ENCODE data around the gene FILIP1. TPM values are rescaled to one million over a fixed set of nuclear protein-coding genes. Genes with fewer than 3 reads are reported as not detected.

The FILIP1 gene
- total RNA-seq, 1 donor = under 0.01 TPM

DNA sequence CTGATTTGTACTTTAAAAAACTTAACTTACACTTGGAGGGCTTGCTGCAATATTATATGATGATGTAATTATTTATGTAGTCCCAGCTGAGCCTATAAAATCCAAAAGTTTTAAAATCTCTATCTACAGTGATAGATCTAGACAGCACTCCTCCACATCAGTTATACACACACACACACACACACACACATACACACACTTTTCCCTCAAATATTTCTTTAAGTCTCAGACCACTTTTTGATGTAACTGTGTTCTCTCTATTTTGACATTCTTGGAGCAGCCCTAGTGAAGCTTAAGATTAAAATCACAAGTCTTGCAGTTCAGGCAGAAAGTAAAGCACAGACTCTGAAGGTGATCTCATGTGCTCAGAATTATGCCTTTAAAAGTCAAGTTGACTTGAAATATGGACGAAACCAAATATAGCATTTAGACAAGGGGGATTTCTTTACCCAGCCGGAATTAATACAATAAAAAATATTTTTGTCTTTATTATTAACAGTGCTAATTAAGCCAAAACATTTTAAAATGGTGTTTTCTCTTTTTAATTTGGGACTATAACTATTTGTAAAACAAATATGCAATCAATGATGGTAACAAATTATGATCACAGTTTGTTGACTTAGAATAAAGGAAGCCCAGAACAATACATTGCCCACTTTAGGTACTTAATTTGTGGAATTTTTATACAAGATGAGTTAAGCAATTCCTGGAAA is 145.5 kb downstream of the FILIP1 start:
- H3K9me3 ChIP-seq (ENCODE audit: low read depth, low read length) = no peaks in the 10 kb centered on the region
- H3K27me3 ChIP-seq (ENCODE audit: insufficient read depth, low read length) = peaks cover 49% of the 10 kb centered on the region
- no peak overlapping the region for H3K4me3 ChIP-seq (ENCODE audit: low read length)
- no peaks in the 10 kb centered on the region for H3K4me1 ChIP-seq (ENCODE audit: insufficient read depth, low read length)

DNA sequence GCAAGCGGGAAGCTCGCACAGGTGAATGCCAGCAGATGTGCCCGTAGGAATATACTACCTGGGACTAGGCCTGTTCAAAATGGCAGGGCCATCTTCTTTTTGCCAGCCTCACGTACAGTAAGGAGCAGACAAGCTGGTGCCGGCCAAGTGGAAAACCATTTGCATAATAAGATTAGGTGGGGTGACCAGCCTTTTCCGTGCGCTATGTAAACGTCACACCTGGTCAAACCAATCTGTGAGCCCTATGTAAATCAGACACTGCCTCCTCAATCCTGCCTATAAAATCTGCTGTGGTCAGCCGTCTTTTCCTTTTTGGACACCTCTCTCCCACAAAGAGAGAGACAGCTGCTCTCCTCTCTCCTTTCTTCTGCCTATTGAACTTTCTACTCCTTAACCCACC is 148.2 kb downstream of the FILIP1 start:
- Histone ChIP-seq H3K4me1 (ENCODE audit: insufficient read depth, low read length) (no peaks in the 10 kb centered on the region), H3K9me3 (ENCODE audit: low read depth, low read length) (no peaks in the 10 kb centered on the region), H3K27me3 (ENCODE audit: insufficient read depth, low read length) (peaks cover 38% of the 10 kb centered on the region), H3K4me3 (ENCODE audit: low read length) (no peak overlapping the region)

DNA sequence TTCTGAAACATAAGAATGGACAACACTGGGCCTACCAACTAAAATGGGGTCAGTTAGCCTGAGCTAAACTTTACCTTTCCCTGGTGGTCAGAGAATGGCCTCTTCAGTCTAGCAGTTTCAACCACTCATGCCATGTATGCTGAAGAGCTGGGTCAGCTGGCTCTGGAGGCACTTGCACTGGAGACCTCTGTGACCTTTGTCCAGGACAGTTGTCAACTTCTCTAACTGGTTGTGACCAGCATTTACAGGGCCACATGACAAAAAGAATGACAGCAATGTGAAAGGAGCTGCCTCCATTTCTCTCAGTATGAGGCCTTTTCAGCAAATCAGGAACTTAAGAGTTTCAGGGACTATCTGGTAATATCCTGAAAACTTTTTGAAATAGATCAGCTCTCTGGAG is 149.1 kb downstream of the FILIP1 start:
- Histone ChIP-seq H3K4me3 (ENCODE audit: low read length) (no peak overlapping the region), H3K4me1 (ENCODE audit: insufficient read depth, low read length) (no peaks in the 10 kb centered on the region), H3K27me3 (ENCODE audit: insufficient read depth, low read length) (peaks cover 29% of the 10 kb centered on the region), H3K9me3 (ENCODE audit: low read depth, low read length) (no peaks in the 10 kb centered on the region)

GRCh38 chr6:75344021-75344420 is 149.6 kb downstream of the FILIP1 start:
- peaks cover 27% of the 10 kb centered on the region for H3K27me3 ChIP-seq (ENCODE audit: insufficient read depth, low read length)
- no peak overlapping the region for H3K4me3 ChIP-seq (ENCODE audit: low read length)
- H3K9me3 ChIP-seq (ENCODE audit: low read depth, low read length) = no peaks in the 10 kb centered on the region
- no peaks in the 10 kb centered on the region for H3K4me1 ChIP-seq (ENCODE audit: insufficient read depth, low read length)

DNA sequence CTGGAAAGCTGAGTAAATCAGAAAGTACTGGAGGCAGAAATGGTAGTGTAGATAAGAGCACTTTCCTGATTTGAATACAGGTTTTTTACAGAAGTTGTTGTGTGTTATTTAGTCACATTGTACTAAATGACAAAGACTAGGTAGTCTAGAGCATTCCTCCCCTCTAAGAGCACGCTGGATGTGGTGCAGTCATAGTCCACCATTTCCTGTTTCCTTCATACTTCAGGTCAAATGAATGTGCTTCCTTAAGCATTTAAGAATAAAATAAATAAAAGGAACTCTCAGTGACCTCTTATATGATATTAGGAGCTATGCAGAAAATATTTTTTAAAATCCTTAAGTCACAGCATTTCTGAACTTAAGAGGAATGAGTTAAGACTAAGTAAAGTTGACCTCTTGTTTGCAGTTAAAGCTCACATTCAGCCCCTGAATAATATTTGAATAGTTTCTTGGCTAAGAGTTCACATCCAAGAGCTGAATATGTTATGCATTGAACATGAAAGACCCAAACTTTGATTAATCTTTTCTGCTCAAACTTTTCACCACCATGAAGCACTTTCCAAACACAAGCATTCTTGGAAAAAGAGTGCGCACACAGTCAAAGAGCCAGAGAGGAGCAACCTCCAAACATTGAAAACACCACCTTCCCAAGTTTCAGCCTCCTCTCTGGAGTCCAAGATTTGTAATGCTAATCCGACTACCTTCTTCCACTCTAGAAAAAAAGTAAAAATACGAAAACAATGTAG is 155.6 kb downstream of the FILIP1 start:
- Histone ChIP-seq H3K4me3 (ENCODE audit: low read length) (no peak overlapping the region), H3K9me3 (ENCODE audit: low read depth, low read length) (no peaks in the 10 kb centered on the region), H3K27me3 (ENCODE audit: insufficient read depth, low read length) (peaks cover 15% of the 10 kb centered on the region), H3K4me1 (ENCODE audit: insufficient read depth, low read length) (no peaks in the 10 kb centered on the region)

DNA sequence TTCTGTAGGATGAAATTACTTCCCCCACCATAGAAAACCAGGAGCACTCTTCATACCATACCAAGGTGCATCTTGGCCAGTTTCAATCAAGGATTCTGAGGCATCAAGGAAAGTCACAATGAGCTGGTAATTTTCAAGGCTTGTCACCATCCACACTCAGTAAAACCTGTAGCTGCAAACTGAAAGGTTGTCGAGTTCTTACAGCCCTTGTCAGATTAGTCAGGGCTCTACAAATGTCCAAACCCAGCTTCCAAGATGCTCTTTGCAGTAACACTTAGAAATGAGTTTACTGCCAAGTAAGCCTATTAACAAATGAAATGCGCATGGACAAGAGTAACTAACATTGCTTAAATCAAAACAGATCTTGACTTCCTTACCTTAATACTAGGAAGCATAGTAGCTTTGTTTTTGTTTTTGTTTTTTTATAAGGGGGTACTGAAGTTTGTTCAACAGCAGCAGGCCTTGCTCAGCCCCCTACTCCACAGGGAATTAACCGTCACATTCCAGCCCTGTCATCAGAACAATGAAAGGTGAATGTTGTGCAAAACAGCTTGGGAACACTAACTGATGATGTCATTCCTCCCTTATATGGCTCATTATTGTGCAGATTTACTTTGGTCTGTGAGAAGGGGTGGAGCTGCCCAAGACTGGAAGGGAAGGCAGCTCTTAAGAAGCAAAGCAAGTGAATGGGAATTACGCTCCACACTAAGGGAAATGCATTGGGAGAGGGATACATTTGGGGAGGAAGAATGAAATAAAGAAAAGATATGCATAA is 159.1 kb downstream of the FILIP1 start:
- Histone ChIP-seq H3K4me3 (ENCODE audit: low read length) (no peak overlapping the region), H3K9me3 (ENCODE audit: low read depth, low read length) (no peaks in the 10 kb centered on the region), H3K27me3 (ENCODE audit: insufficient read depth, low read length) (peaks cover 21% of the 10 kb centered on the region), H3K4me1 (ENCODE audit: insufficient read depth, low read length) (no peaks in the 10 kb centered on the region)

- no peaks in the 10 kb centered on the region for H3K9me3 ChIP-seq (ENCODE audit: low read depth, low read length)
- H3K4me1 ChIP-seq (ENCODE audit: insufficient read depth, low read length) = no peaks in the 10 kb centered on the region
- H3K27me3 ChIP-seq (ENCODE audit: insufficient read depth, low read length) = peaks cover 21% of the 10 kb centered on the region
- H3K4me3 ChIP-seq (ENCODE audit: low read length) = no peak overlapping the region
Measured at GRCh38 chr6:75333676-75334200, 159.9 kb downstream of the FILIP1 start.

DNA sequence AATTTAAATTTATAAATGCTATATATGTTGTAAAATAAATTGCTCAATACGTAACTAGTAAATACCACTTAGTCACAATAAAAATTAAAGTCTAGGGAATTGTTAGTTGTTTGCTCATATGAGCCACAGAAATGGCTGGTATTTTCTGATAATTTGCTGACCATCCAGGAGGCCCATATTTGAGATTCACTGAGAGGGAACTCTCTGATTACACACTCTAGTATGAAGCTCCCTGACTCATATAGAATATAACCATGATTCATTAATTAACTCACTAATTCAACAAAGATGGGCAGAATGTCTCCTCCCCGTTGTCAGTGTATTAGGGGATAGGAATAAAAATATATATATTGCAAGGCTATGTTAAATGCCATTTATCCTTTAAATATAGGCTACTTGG is 162.4 kb downstream of the FILIP1 start:
- Histone ChIP-seq H3K27me3 (ENCODE audit: insufficient read depth, low read length) (peaks cover 15% of the 10 kb centered on the region), H3K9me3 (ENCODE audit: low read depth, low read length) (no peaks in the 10 kb centered on the region), H3K4me1 (ENCODE audit: insufficient read depth, low read length) (no peaks in the 10 kb centered on the region), H3K4me3 (ENCODE audit: low read length) (no peak overlapping the region)

GRCh38 chr6:75329703-75330102 is 163.9 kb downstream of the FILIP1 start:
- Histone ChIP-seq H3K4me1 (ENCODE audit: insufficient read depth, low read length) (no peaks in the 10 kb centered on the region), H3K9me3 (ENCODE audit: low read depth, low read length) (no peaks in the 10 kb centered on the region), H3K27me3 (ENCODE audit: insufficient read depth, low read length) (peaks cover 7% of the 10 kb centered on the region), H3K4me3 (ENCODE audit: low read length) (no peak overlapping the region)

- Histone ChIP-seq H3K27me3 (ENCODE audit: insufficient read depth, low read length) (peaks cover 6% of the 10 kb centered on the region), H3K4me3 (ENCODE audit: low read length) (no peak overlapping the region)
Measured at GRCh38 chr6:75327807-75328206, 165.8 kb downstream of the FILIP1 start.

DNA sequence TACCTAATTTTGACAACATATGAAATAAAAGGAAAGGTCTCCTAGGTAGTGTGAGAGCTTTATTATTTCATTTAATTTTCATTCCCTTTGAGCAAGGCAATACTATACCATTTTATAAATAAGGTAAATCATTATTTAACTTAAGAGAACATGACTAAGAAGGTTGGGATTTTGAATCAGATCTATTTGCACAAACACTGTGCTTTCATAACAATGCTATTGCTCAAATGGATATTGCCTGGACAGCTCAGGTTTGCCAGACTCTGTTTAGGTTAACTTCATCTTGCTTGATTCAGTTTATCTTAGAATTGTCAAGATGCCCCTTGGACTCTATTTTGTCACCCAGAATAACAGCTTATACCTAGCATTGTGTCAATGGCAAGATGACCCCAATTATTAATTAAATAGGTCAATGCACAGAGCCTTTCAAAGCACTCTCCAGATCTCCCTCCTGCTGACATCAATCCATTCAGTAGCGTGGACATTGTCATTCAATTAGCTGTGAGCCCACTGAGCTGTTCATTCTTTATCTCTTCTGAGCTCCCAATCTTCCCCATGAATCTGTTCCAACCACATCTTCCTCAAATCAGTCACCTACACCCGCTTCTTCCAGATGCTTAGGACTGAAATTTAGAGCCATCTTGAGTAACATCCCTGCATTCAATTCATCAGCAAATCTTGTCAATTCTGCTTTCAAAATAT is 166.9 kb downstream of the FILIP1 start:
- H3K4me3 ChIP-seq (ENCODE audit: low read length) = no peak overlapping the region
- H3K27me3 ChIP-seq (ENCODE audit: insufficient read depth, low read length) = peaks cover 2% of the 10 kb centered on the region
- H3K4me1 ChIP-seq (ENCODE audit: insufficient read depth, low read length) = no peaks in the 10 kb centered on the region
- no peaks in the 10 kb centered on the region for H3K9me3 ChIP-seq (ENCODE audit: low read depth, low read length)

More at GRCh38 chr6:75327807-75328206, 165.8 kb downstream of the FILIP1 start:
- Histone ChIP-seq H3K4me1 (ENCODE audit: insufficient read depth, low read length) (no peaks in the 10 kb centered on the region), H3K9me3 (ENCODE audit: low read depth, low read length) (no peaks in the 10 kb centered on the region)

DNA sequence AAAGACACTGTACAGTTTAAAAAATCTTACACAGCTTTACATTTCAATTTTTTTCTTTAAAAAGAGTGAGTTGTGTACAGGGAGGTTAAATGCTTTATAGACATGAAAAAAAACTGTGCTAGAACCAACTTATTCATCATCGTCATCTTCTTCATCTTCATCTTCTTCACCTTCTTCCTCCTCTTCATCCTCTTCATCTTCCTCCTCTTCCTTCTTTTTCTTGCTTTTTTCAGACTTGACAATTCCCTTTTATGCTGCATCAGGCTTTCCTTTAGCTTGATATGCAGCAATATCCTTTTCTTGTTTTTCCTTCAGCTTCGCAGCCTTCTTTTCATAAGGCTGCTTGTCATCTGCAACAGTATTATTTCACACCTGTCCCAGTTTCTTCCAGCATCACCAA is 174.7 kb downstream of the FILIP1 start:
- no peaks in the 10 kb centered on the region for H3K4me1 ChIP-seq (ENCODE audit: insufficient read depth, low read length)
- H3K9me3 ChIP-seq (ENCODE audit: low read depth, low read length) = no peaks in the 10 kb centered on the region
- H3K4me3 ChIP-seq (ENCODE audit: low read length) = no peak overlapping the region
- peaks cover 16% of the 10 kb centered on the region for H3K27me3 ChIP-seq (ENCODE audit: insufficient read depth, low read length)

DNA sequence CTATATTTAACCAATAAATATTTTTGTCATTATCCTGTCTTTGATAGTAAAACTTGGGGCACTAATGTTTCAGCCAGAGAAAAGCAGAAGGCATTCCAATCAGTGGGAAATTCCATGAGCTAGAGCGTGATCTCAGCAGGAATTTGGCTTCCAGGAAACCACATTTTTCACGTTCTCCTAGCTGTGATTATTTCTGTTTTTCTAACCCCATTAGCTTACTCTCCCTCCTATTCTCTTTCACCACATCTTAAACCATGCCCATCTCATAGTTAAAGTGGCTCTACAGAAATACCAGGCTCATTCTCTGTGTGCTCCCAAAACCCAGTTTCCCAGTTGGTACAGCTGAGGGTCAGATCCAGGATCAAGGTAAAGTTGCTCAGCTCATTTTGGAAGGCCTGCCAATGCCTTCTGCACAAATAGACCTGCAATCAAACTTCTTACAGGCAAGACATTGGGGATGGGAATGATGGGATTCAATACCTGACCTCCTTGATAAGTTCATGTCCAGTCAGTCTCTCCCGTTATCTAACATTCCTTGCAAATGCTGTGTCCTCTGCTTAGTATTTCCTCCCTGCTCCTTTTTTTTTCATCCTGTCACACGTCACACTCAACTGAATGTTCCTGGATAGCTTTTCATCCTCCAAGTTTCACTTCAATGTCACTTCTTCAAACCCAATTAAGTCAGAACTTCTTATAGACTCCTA is 175.9 kb downstream of the FILIP1 start:
- no peaks in the 10 kb centered on the region for H3K4me1 ChIP-seq (ENCODE audit: insufficient read depth, low read length)
- H3K4me3 ChIP-seq (ENCODE audit: low read length) = no peak overlapping the region
- H3K27me3 ChIP-seq (ENCODE audit: insufficient read depth, low read length) = peaks cover 20% of the 10 kb centered on the region
- no peaks in the 10 kb centered on the region for H3K9me3 ChIP-seq (ENCODE audit: low read depth, low read length)

GRCh38 chr6:75315978-75316377 is 177.6 kb downstream of the FILIP1 start:
- Histone ChIP-seq H3K4me3 (ENCODE audit: low read length) (no peak overlapping the region), H3K4me1 (ENCODE audit: insufficient read depth, low read length) (no peaks in the 10 kb centered on the region), H3K9me3 (ENCODE audit: low read depth, low read length) (no peaks in the 10 kb centered on the region), H3K27me3 (ENCODE audit: insufficient read depth, low read length) (peaks cover 20% of the 10 kb centered on the region)
